SHP77 treated with DMSO at 0.1 percent for 48 hours (cell line): ENCODE data around the gene CPEB4.

Source experiments
- DNase-seq: peaks from one replicate; lab custom pipeline; 2025; lab: John Stamatoyannopoulos, UW

CPEB4 gene

GRCh38 chr5:173884402-173885053, 3.6 kb upstream of the CPEB4 start:
- DNase-seq = no peak

DNA sequence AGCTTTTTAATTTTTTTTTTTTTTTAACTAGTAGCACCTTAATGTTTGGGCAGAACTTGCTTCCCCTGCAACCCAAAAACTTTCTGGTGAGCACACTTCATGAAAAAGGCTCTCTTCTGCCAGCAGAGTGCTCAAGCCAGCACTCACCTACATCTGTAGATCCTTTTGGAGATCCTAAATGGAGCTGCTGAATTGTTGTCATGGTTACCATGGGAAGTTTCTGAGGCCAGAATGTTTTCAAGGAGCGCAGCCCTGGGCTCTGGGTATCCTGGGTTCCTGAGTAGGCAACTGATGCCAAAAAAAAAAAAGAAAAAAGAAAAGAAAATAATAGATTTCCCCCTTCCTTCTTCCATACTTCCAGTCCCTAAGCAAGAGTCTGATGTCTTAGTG, 3.1 kb upstream of the CPEB4 start:
- no peak for DNase-seq

DNA sequence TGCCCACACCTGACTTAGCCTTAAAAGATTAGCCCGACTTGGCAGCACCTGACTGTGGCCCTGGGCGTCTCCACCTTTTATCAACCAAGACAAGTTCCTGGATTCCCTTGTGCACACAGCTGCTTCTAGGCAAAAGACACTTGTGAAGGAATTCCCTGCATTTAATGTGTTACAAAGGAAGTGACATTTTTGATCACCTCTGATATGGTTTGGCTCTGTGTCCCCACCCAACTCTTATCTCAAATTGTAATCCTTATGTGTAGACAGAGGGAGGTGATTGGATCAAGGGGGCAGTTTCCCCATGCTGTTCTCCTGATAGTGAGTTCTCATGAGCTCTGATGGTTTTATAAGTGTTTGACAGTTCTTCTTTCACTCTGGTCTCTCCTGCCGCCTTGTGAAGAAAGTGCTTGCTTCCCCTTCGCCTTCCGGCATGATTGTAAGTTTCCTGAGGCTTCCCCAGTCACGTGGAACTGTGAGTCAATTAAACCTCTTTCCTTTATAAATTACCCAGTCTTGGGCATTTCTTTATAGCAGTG, 2.6 kb upstream of the CPEB4 start:
- DNase-seq = no peak

DNA sequence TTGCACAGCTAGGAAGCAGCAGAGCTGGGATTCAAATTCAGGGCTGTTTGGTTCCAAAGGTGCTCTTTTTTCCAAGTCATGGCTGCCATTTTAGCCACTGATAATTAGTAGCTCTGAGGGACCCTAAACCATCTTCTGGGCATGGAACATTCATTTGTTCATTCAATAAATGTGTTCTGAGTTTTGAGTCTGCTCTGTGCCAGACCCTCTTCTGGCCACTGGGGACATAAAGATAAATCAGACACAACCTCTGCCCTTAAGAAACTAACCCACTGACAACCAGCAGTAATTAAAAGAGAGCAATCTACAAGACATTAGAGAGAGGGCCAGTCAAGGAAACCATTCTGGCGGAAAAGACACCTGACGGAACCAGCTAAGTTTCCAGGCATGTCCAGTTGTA, 2.0 kb upstream of the CPEB4 start:
- DNase-seq = no peak

- no peak for DNase-seq
These were observed 453 bp downstream of the CPEB4 start for GRCh38 chr5:173888473-173889131.

DNA sequence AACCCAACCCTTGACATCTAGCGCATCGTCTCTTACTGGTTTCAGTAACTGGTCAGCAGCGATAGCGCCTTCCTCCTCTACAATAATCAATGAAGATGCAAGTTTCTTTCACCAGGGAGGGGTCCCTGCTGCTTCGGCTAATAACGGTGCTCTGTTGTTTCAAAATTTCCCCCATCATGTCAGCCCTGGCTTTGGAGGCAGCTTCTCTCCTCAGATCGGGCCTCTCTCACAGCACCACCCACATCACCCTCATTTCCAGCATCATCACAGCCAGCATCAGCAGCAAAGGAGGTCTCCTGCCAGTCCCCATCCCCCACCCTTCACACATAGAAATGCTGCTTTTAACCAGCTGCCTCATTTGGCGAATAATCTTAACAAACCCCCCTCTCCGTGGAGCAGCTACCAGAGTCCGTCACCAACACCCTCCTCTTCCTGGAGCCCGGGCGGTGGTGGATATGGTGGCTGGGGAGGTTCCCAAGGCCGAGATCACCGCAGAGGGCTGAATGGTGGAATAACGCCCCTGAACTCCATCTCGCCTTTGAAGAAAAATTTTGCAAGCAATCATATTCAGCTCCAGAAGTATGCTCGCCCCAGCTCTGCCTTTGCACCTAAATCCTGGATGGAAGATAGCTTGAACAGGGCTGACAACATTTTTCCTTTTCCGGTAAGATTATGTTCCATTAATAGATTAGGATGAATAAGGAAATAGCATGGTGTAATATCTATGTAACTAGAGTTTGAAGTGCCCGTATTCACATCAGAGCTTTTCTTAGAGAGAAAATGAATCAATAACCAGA, 2.2 kb downstream of the CPEB4 start:
- no peak for DNase-seq

DNA sequence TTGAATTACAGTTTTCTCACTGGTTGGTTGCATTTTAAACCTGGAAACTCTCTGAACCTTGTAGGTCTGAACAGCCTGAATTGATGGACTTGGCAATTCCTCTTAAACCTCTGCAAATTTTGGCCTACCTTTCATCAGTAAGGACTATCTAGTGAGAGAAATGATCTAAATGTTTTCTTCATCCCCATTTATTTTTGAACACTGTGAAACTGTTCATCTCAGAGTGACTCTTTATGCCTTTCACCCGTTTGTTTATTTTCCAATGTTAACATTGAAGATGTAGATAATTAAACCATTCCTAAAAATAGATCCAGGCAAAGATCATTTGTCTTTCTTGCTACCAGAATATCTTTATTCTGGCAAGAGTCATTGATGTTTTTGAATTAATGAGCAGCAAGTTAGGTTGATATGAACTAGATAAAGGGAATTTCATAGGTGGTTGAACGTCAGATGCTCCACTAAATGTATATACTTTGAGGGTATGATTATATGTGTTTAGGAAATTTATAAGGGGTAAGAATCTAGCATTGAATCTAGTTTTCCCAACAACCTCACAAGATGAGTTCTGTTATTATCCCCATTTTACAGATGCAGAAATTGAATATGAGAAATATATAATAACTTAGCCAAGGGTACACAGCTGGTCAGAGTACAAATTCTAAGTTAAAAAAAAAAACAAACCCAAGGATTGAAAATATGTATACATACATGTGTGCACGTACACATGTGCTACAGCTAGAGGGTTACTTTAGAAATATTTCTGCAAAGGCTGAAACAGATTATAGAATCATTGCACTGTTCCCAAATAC, 3.4 kb downstream of the CPEB4 start:
- DNase-seq = no peak

DNA sequence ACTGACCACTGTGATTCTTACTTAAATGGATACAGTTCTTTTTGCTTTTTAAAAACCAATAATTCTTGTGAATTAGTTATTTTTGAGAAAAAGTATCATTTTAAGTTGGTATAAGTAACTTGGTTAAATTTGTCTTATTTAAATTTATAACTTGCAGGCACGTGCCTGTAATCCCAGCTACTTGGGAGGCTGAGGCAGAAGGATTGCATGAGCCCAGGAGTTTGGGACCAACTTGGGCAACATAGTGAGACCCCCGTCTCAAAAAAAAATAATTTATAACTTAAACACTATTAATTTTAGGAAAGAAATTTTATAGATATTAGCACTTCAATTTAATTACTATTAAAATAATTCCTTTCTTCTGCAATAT, 5.0 kb downstream of the CPEB4 start:
- DNase-seq = no peak

GRCh38 chr5:173895401-173896165, 7.4 kb downstream of the CPEB4 start:
- DNase-seq = no peak

DNA sequence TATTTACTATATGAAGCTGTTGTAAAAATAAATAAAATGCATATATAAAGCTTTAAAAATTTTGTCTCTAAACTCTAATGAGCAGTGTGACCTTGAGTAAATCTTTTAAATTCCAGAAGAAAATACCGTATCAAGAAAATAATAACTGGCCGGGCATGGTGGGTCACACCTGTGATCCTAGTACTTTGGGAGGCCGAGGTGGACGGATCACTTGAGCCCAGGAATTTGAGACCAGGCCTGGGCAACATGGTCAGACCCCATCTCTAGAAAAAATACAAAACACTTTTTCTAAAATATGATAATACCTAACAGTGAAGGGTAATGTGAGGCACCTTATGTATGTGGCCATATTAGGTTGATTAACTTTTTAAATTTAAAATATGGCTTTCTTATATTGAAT, 8.5 kb downstream of the CPEB4 start:
- DNase-seq = no peak

DNA sequence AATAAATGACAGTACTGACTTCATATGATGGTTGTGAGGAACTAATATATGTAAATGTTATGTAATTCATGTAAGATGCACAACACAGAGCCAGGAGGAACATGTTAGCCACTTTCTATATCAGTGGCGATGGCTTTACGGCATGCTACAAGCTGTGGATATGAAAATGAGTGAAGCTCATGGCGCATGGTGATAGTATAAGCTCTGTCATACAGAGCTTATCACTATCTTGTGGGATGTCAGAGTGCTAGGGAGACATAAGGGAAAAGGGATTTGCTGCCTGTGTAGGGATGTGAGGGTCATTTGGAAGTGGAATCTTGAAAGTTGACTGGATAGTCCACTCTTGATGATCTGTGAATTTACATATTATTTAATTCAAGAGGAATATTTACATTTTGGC, 13.6 kb downstream of the CPEB4 start:
- DNase-seq = no peak

DNA sequence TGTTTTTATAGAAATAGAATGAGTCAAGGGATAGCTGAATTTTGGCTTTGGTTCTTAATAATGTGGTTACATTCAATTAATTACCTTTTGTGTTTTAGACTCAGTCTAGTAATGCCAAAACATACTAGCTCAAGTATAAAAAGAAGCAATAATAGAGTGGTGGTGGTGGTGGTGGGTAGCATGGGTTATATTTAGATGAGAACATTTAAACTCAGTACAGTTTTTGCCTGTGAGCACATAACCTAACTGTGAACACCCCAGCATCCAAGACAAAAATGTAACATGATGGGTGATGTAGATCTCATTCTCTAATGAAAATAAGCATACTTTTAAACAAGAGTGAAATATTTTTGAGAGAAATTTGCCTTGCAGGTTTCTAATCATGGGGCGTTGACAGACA, 14.2 kb downstream of the CPEB4 start:
- DNase-seq = no peak

- no peak for DNase-seq
These were observed 14.6 kb downstream of the CPEB4 start for GRCh38 chr5:173902743-173903142.

GRCh38 chr5:173903396-173904140, 15.4 kb downstream of the CPEB4 start:
- DNase-seq = no peak

GRCh38 chr5:173904151-173904550, 16.0 kb downstream of the CPEB4 start:
- no peak for DNase-seq

DNA sequence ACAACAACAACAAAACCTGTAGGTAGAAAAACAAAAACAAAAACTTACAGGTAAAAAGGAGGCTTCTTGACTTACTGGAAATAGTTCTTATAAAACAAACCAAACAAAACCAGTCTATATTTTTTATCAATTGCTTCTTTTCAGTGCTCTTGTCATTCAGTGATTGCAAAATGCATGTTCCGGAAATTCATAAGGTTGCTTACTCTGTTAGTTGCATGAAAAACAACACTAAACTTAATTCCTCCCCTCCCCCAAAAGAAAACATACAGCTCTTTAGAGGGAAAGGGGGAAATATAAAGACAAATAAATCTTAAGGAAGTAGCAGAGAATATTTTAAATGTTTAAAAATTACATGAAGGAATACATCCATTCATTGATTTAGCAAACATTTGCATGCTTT, 19.1 kb downstream of the CPEB4 start:
- DNase-seq = no peak

DNA sequence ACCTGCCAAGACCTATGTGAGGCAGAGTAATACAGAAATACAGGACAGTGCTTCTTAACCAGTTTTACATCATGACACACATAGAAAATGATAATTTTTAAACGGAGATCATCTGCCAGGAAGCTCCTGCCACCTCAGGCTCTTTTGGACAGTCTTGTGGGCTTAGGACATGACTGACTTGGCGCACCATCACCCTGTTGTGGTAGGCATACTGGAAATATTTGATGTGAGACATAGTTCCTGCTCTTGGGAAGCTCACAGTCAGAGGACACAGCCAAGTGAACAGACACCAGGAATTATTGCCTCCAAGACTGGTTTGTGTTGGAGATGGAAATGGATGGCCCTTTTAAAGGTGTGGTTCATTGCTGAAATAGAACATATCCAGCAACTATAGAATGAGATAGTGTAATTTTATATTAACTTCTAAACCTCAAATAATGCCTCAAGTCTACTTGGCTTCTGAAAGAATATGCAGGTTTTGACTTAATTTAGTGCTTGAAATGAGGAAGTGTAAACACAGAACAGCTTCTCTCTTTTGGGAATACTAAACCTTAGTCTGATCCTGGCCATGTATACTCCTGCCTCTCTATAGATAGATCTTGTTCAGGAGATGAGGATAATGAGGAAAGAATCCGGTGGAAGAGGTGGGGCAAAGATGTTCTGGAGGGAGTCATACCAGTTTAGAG, 19.7 kb downstream of the CPEB4 start:
- no peak for DNase-seq

- no peak for DNase-seq
These were observed 21.1 kb downstream of the CPEB4 start for GRCh38 chr5:173909199-173909598.

GRCh38 chr5:173910215-173910614, 22.1 kb downstream of the CPEB4 start:
- no peak for DNase-seq

- DNase-seq = no peak
These were observed 23.5 kb downstream of the CPEB4 start for GRCh38 chr5:173911623-173912022.
